DMS114 treated with DMSO at 0.1 percent for 48 hours (cell line): ENCODE data around the gene UROC1.

Source experiments
- DNase-seq: peaks from one replicate; lab custom pipeline; 2025; ENCODE audit not compliant: unreplicated experiment; lab: John Stamatoyannopoulos, UW

Gene UROC1

GRCh38 chr3:126445506-126445905 is 72.1 kb downstream of the UROC1 start:
- no peak for DNase-seq

GRCh38 chr3:126442856-126443242 is 74.7 kb downstream of the UROC1 start:
- DNase-seq = no peak

- no peak for DNase-seq
These were observed 75.3 kb downstream of the UROC1 start for GRCh38 chr3:126442094-126442855.

DNA sequence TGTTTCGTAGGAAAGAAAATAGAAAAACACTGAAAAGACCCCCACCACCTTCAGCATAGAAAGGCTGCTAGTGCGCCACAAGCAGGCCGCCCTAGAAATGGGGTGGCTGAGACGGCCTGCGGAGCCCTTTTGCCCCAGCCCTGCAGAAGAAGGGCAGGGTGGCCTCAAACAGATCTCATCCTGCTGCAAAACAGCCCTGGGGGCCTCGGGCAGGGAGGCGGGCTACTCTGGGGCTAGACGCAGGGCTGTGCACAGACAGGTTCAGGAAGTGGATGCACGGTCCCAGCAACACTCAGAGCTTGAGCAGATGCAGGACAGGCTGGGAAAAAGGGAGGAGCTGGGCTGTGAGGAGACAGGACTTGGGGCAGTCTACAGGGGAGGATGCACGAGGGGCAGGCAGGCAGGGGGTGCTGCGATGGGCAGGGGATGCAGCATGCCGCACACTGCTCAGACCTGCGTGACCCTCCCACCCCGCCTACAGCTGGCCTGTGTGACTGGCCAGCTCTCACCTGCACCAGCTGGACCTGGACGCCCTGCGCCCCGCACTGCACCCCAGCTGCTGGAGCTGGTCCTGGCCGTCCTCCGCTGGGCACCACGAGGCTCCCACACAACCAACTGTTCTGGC is 76.2 kb downstream of the UROC1 start:
- DNase-seq = no peak

- no peak for DNase-seq
These were observed 76.9 kb downstream of the UROC1 start for GRCh38 chr3:126440709-126440995.

DNA sequence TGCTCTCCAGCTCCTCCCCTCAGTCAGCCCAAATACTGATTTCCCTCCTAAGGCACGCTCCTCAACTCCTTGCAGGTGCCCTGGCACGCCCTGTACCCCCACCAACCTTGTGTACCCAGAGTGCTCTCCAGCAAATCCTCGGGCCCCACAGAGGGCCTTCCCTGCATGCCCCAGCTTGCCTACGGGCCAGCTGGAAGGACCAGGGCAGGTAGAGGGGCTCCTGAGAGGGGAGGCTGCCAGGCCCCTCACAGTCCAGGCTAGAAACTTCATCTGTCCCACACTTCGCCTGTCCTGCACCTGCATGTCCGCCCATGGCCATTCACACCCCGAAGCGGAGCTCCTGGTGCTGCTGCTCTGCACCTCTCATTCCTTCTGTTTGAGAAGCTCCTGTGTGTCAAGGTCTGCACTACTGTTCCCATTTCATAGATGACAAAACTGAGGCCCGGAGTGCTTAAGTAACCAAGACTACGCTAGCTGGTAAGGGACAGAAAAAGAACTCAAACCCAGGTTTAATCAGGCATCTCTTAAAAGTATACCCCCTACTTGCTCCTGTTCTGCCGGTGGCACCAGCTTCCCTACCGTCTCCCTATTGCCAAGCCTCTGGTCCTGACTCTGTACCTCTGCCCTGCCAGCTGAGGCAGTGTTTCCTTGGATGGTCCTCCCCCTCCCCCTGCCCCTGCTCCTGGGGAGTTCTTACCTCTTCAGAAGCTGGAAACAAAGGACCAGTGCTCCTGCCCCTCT is 77.4 kb downstream of the UROC1 start:
- no peak for DNase-seq

- DNase-seq = no peak
These were observed 78.1 kb downstream of the UROC1 start for GRCh38 chr3:126439346-126439967.

GRCh38 chr3:126438746-126439145 is 78.8 kb downstream of the UROC1 start:
- DNase-seq = no peak

- DNase-seq = no peak
These were observed 79.4 kb downstream of the UROC1 start for GRCh38 chr3:126438186-126438585.

DNA sequence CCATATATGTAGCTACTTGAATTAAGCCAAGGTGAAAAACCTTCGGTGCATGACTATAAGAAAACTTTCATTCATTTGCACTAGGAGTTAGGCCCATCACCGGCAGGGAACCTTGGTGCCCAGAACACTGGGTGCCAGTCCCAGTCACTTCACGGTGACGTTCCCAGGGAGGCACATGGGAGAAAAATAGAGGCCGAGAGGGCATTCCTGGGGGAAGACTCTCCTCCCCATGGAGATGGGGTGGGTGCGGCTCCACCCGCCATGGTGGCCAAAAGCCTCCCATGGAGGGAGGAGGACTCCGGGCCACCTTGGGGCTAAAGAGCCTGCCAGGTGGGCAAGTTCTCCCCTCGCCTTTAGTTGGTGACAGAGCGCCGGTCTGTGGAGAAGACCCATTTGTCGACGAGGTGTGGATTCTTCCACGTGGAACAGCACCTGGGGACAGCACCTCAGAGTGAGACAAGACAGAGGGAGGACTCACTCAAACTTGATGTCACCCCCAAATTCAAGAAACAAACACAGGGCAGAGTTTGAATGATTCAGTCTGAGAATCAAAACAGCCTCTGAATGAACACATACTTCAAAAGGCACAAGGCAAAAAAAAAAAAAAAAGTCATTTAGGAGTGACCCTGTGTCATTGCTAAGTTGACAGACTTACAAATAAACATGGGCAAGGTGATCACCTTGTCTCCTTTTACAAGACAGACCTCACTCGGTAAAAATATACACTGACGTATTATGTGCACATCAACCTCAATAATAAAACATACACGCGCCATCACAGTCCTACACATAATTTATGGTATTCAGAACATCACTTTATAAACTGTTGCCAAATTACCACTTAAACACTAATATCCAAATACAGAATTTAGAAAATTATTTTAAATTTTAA is 80.5 kb downstream of the UROC1 start:
- no peak for DNase-seq

DNA sequence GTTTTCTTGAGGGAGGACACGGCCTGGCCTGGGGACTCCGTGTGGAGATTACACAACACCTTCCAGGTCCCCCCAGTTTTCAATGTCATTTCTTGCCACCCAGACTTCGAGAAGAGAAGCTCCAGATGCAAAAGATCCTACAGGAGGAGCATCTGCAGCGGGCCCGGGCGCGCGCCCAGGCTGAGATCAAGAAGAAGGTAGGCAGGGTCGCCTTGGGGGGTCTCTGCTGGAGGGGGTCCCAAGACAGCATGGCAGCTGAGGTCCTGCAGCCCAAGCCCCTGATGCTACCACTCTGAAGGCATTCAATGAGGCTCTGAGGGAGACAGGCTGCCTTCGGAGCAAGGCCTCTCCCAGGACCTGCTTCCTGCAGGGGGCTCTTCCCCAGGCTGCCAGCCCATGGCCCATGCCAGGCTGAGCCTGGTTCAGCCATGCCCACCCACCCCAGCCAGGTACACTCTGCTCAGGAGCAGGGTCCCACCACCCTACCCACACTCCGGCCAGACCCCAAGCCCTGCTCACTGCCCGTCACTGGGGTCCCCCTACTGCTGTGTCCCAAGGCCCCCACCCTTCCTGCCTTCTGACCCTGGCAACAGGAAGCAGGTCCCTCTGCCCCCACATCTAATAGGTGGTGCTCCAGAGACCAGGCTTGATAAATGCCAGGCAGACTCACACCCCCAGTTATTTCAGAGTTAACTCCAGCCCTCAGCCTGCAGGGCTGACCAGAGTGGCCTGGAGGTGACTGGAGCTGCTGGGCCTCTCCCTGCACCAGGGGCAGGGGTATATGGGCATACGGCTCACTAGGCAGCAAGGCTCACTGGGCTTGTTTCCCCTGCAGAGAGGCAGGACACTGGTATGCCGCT is 81.9 kb downstream of the UROC1 start:
- DNase-seq = no peak

- no peak for DNase-seq
These were observed 82.6 kb downstream of the UROC1 start for GRCh38 chr3:126434931-126435411.

DNA sequence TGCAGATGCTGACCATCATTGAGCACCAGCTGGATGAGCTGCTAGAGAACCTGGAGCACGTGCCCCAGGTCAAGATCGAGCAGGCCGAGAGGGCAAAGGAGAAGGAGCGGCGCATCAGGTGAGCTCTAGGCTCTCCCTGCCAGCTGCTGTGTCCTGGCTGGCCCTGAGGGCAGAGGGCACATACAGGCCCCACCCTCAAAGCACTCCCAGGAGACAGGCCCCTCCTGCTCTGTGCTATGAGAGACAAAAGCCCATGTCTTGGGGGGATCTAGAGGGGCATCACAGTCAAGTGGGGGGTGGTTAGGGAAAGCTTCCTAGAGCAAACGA is 83.3 kb downstream of the UROC1 start:
- DNase-seq = no peak

GRCh38 chr3:126433496-126434263 is 83.9 kb downstream of the UROC1 start:
- DNase-seq = no peak

DNA sequence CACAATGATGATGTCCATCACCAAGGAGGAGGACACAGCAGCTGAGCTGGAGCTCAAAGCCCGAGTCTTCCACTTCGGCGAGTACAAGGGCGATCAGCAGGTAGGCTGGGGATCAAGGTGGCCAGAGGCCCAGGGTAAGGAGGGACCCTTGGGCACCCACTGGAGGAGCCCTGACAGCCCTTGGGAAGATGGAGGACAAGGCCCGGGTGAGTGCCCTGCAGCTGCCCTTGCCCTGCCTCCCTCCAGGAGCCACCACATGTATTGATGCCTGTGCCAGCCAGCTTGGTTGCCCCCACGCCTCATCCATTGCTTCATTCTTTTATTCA is 84.5 kb downstream of the UROC1 start:
- no peak for DNase-seq

- no peak for DNase-seq
These were observed 85.0 kb downstream of the UROC1 start for GRCh38 chr3:126432361-126433104.
